RWPE2 (cell line): ENCODE measurements around the gene RNH1.

Source experiments
- ATAC-seq: fragments of 200-7000 bp; cut with Tn5 transposase; 3 replicates; pipeline ENCODE4 v1.9.1; 2021; ENCODE audit warnings: low read depth
- DNase-seq: peaks from one replicate; pipeline ENCODE4 v3.0.0-alpha.2; 2020; ENCODE audit warnings: low spot score
- H3K27ac ChIP-seq: fragments of 450-650 bp; 2 replicates; pipeline ENCODE4 v1.5.1; 2017; ENCODE audit warnings: mild to moderate bottlenecking; ENCODE audit not compliant: poor library complexity, severe bottlenecking
- H3K27me3 ChIP-seq: fragments of 250-450 bp; sonication (Bioruptor Pico); 2 replicates; pipeline ENCODE4 v1.5.1; 2021; ENCODE audit warnings: mild to moderate bottlenecking, moderate library complexity; ENCODE audit not compliant: insufficient read depth, poor library complexity, severe bottlenecking
- H3K36me3 ChIP-seq: fragments of 250-450 bp; sonication (Bioruptor Pico); 2 replicates; pipeline ENCODE4 v1.5.1; 2020; ENCODE audit warnings: low read depth, mild to moderate bottlenecking, moderate library complexity
- H3K4me1 ChIP-seq: fragments of 250-450 bp; sonication (Bioruptor Pico); 2 replicates; pipeline ENCODE4 v1.5.1; 2021; ENCODE audit warnings: mild to moderate bottlenecking, moderate library complexity; ENCODE audit not compliant: insufficient read depth, poor library complexity, severe bottlenecking
- H3K4me3 ChIP-seq: fragments of 250-450 bp; sonication (Bioruptor Pico); 2 replicates; pipeline ENCODE4 v1.5.1; 2021; ENCODE audit warnings: mild to moderate bottlenecking, moderate library complexity; ENCODE audit not compliant: severe bottlenecking
- H3K9me3 ChIP-seq: fragments of 250-450 bp; sonication (Bioruptor Pico); 2 replicates; pipeline ENCODE4 v1.5.1; 2021; ENCODE audit warnings: mild to moderate bottlenecking, moderate library complexity; ENCODE audit not compliant: severe bottlenecking
- TF ChIP-seq, protein P1 (sequence below): fragments of 450-650 bp; IDR thresholded peaks from one replicate; pipeline ENCODE4 v1.5.1; 2017; ENCODE audit warnings: mild to moderate bottlenecking, moderate library complexity; ENCODE audit not compliant: poor library complexity, severe bottlenecking

RNH1 gene

GRCh38 chr11:447923-448731 lies 58.9 kb downstream of the RNH1 start:
- Histone ChIP-seq H3K4me3 (peak overlapping the region; percentile 38), H3K36me3 (peaks cover 4% of the 10 kb centered on the region; the same call in 1 of the 2 replicates), H3K27ac (peak overlapping the region; percentile 64), H3K27me3 (no peaks in the 10 kb centered on the region), H3K4me1 (peaks cover 5% of the 10 kb centered on the region), H3K9me3 (no peaks in the 10 kb centered on the region)
- TF ChIP-seq, protein P1, sequence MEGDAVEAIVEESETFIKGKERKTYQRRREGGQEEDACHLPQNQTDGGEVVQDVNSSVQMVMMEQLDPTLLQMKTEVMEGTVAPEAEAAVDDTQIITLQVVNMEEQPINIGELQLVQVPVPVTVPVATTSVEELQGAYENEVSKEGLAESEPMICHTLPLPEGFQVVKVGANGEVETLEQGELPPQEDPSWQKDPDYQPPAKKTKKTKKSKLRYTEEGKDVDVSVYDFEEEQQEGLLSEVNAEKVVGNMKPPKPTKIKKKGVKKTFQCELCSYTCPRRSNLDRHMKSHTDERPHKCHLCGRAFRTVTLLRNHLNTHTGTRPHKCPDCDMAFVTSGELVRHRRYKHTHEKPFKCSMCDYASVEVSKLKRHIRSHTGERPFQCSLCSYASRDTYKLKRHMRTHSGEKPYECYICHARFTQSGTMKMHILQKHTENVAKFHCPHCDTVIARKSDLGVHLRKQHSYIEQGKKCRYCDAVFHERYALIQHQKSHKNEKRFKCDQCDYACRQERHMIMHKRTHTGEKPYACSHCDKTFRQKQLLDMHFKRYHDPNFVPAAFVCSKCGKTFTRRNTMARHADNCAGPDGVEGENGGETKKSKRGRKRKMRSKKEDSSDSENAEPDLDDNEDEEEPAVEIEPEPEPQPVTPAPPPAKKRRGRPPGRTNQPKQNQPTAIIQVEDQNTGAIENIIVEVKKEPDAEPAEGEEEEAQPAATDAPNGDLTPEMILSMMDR = peak; percentile 97
- peak; percentile 63 for ATAC-seq
- peak; percentile 94 for DNase-seq

GRCh38 chr11:446891-447290 lies 60.2 kb downstream of the RNH1 start:
- ATAC-seq (no peak), DNase-seq (peak; percentile 72)
- H3K27me3 ChIP-seq = no peaks in the 10 kb centered on the region
- H3K9me3 ChIP-seq = no peaks in the 10 kb centered on the region
- no peaks in the 10 kb centered on the region for H3K36me3 ChIP-seq
- no peak overlapping the region for H3K4me3 ChIP-seq
- peaks cover 5% of the 10 kb centered on the region for H3K4me1 ChIP-seq
- TF ChIP-seq, protein P1 = no peak
- no peak overlapping the region for H3K27ac ChIP-seq

GRCh38 chr11:445765-446588 lies 61.1 kb downstream of the RNH1 start:
- no peak overlapping the region for H3K27ac ChIP-seq
- peaks cover 5% of the 10 kb centered on the region for H3K4me1 ChIP-seq
- ATAC-seq (no peak), DNase-seq (no peak)
- H3K4me3 ChIP-seq = no peak overlapping the region
- no peaks in the 10 kb centered on the region for H3K27me3 ChIP-seq
- H3K36me3 ChIP-seq = no peaks in the 10 kb centered on the region
- TF ChIP-seq, protein P1 = no peak
- no peaks in the 10 kb centered on the region for H3K9me3 ChIP-seq
